Peyer's patch (tissue), 4 donors: ENCODE data around the gene UBE2D3. TPM values are rescaled to one million over a fixed set of nuclear protein-coding genes. Genes with fewer than 3 reads are reported as not detected.

Experiments used
- DNase-seq, 3 donors: peaks; one replicate each; pipeline ENCODE4 v3.0.0-alpha.2; 2017 to 2019
- H3K27ac ChIP-seq, 4 donors: fragments of 200-600 bp; sonication (generic); one replicate each; pipeline ENCODE4 v1.5.1; 2016 to 2019
- H3K27me3 ChIP-seq, 2 donors: fragments of 200-600 bp; sonication (generic); one replicate each; pipeline ENCODE4 v1.5.1; 2019
- H3K36me3 ChIP-seq, 3 donors: fragments of 200-600 bp; sonication (generic); one replicate each; pipeline ENCODE4 v1.5.1; 2016 to 2019
- H3K4me1 ChIP-seq, 4 donors: fragments of 200-600 bp; sonication (generic); one replicate each; pipeline ENCODE4 v1.5.1; 2016 to 2019
- H3K4me3 ChIP-seq, 4 donors: fragments of 200-600 bp; sonication (generic); 1 replicate in 3 of 4; 2 replicates in 1 of 4; pipeline ENCODE4 v1.5.1; 2016 to 2019; ENCODE audit warnings: mild to moderate bottlenecking in 1 of 4
- H3K9me3 ChIP-seq, 4 donors: fragments of 200-600 bp; sonication (generic); one replicate each; pipeline ENCODE4 v1.5.1; 2016 to 2019; ENCODE audit warnings: mild to moderate bottlenecking in 1 of 4
- CTCF ChIP-seq, 6 experiments: fragments of 450-650 bp in 4 of 6; fragments of 200-600 bp in 2 of 6; sonication (generic) in 1 of 6; IDR thresholded peaks; one replicate each; pipeline ENCODE4 v1.5.1; 2017 to 2019; ENCODE audit warnings: antibody characterized with exemption in 6 of 6, mild to moderate bottlenecking in 3 of 6, moderate library complexity in 1 of 6
- POLR2A ChIP-seq, 2 donors: fragments of 450-650 bp; IDR thresholded peaks; one replicate each; pipeline ENCODE4 v1.5.1; 2017; ENCODE audit warnings: antibody characterized with exemption in 2 of 2, mild to moderate bottlenecking in 2 of 2, moderate library complexity in 2 of 2
- total RNA-seq, 4 donors: library from RNA; depleted of rRNA; stranded (reverse); fragments of >200 nt; gene quantifications; one replicate each; pipeline ENCODE4 v1.1.0, GENCODE V29; 2016

The UBE2D3 gene
- total RNA-seq, 4 donors from 2014 or later = 240 to 373 (median 308) TPM

DNA sequence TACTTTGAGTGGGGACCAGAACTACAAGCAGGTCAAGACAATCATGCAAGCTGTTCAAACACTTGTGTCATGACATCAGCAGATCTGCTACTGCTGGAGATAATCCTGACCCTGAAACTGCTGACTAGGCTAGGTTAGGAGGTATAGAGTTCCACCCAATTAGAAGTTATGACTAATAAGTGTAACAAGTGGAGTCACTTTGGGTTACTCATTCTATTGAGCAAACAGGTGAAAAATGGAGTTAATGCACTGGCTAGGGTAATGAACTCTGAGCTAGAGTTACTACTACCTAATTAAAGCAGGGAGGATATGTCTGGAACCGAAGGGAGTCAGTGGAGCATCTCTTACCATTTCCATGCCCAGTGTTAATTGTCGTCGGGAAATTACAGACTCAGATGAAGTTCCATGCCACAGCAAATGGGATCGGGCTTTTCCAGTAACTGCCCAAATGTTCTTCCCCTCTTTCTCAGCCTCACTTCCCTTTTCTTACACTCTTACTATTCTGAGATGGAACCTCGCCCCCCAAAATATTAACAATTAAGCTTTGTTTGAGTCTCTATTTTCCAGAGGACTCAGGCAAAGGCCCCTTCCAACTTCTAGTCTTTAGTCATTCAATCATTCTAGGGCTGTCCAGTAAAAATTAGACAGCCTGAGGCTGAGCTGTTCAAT, 46.7 kb downstream of the UBE2D3 start:
- DNase-seq = no peak

GRCh38 chr4:102779204-102779603, 48.1 kb downstream of the UBE2D3 start:
- Histone ChIP-seq H3K27me3 (no peaks in the 10 kb centered on the region), H3K4me1 (peaks cover 0 to 8% (median 0%) of the 10 kb centered on the region in 4 donors), H3K27ac (no peak overlapping the region), H3K9me3 (no peaks in the 10 kb centered on the region), H3K4me3 (no peak overlapping the region), H3K36me3 (no peaks in the 10 kb centered on the region)
- DNase-seq = no peak
- TF ChIP-seq CTCF (IDR thresholded peaks at IDR 0.05) (no peak), POLR2A (IDR thresholded peaks at IDR 0.05) (no peak)

More for the DNA sequence above, 46.7 kb downstream of the UBE2D3 start:
- H3K4me3 ChIP-seq = no peak overlapping the region
- no peak for TF ChIP-seq CTCF (IDR thresholded peaks at IDR 0.05)
- TF ChIP-seq POLR2A (IDR thresholded peaks at IDR 0.05) = no peak
- no peaks in the 10 kb centered on the region for H3K36me3 ChIP-seq
- no peak overlapping the region for H3K27ac ChIP-seq
- peaks cover 0 to 8% (median 0%) of the 10 kb centered on the region in 4 donors for H3K4me1 ChIP-seq
- no peaks in the 10 kb centered on the region for H3K27me3 ChIP-seq
- no peaks in the 10 kb centered on the region for H3K9me3 ChIP-seq

GRCh38 chr4:102778720-102779119, 48.6 kb downstream of the UBE2D3 start:
- Histone ChIP-seq H3K27me3 (no peaks in the 10 kb centered on the region), H3K36me3 (no peaks in the 10 kb centered on the region), H3K4me3 (peak overlapping the region in 1 of 4 donors; percentile 16), H3K27ac (no peak overlapping the region), H3K4me1 (peaks cover 0 to 8% (median 0%) of the 10 kb centered on the region in 4 donors), H3K9me3 (no peaks in the 10 kb centered on the region)
- peak in 2 of 3 donors; percentile 72 to 74 for DNase-seq
- no peak for TF ChIP-seq POLR2A (IDR thresholded peaks at IDR 0.05)

DNA sequence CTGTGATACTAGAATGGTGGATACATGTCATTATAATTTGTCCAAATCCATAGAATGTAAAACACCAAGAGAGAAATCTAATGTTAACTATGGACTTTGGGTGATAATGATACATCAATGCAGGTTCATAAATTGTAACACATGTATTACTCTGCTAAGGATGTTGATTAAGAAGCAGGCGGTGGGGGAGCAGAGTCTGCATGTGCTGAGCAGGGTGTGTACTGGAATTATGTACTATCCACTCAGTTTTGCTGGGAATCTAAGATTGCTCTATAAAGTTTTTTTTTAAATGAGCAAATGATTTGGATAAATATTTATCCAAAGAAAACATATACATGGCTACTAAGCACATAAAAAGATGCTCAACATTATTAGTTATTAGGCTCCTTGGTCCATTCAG, 51.5 kb downstream of the UBE2D3 start:
- no peaks in the 10 kb centered on the region for H3K27me3 ChIP-seq
- H3K4me1 ChIP-seq = peaks cover 0 to 8% (median 0%) of the 10 kb centered on the region in 4 donors
- no peak for DNase-seq
- TF ChIP-seq POLR2A (IDR thresholded peaks at IDR 0.05) = no peak
- TF ChIP-seq CTCF (IDR thresholded peaks at IDR 0.05) = no peak
- no peak overlapping the region for H3K4me3 ChIP-seq
- H3K36me3 ChIP-seq = no peaks in the 10 kb centered on the region
- H3K9me3 ChIP-seq = no peaks in the 10 kb centered on the region
- H3K27ac ChIP-seq = no peak overlapping the region

- no peak for TF ChIP-seq POLR2A (IDR thresholded peaks at IDR 0.05)
- TF ChIP-seq CTCF (IDR thresholded peaks at IDR 0.05) = no peak
- H3K36me3 ChIP-seq = no peaks in the 10 kb centered on the region
- H3K4me1 ChIP-seq = peaks cover 0 to 3% (median 0%) of the 10 kb centered on the region in 4 donors
Measured at GRCh38 chr4:102774254-102774653, 53.1 kb downstream of the UBE2D3 start.

DNA sequence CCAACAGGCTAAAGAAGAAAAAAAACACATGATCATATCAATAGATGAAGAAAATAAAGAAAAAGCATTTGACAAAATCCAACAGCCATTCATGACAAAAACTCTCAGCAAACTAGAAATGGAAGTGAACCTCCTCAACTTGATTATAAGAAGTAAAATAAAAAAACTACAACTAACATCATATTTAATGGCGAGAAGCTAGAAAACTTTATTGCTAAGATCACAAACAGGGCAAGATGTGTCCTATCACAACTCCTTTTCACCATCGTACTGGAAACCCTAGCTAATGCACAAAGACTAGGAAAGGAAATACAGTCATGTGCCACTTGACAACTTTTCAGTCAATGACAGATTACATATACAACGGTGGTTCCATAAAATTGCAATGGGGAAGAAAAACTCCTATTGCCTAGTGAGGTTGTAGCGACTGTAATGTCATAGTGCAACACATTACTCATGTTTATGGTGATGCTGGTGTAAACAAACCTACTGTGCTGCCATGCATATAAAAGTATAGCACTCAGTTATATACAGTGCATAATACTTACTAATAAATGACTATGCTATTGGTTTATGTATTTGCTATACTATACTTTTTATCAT, 54.5 kb downstream of the UBE2D3 start:
- no peaks in the 10 kb centered on the region for H3K36me3 ChIP-seq
- no peaks in the 10 kb centered on the region for H3K9me3 ChIP-seq
- no peaks in the 10 kb centered on the region for H3K4me1 ChIP-seq
- no peak overlapping the region for H3K4me3 ChIP-seq
- H3K27me3 ChIP-seq = no peaks in the 10 kb centered on the region
- H3K27ac ChIP-seq = no peak overlapping the region
- no peak for TF ChIP-seq CTCF (IDR thresholded peaks at IDR 0.05)
- TF ChIP-seq POLR2A (IDR thresholded peaks at IDR 0.05) = no peak
- no peak for DNase-seq

More at GRCh38 chr4:102774254-102774653, 53.1 kb downstream of the UBE2D3 start:
- Histone ChIP-seq H3K9me3 (no peaks in the 10 kb centered on the region), H3K27me3 (no peaks in the 10 kb centered on the region), H3K4me3 (no peak overlapping the region), H3K27ac (no peak overlapping the region)
- DNase-seq = no peak
